GM23248 (cell line): ENCODE measurements around the gene PTCH1. TPM values are rescaled to one million over a fixed set of nuclear protein-coding genes. Genes with fewer than 3 reads are reported as not detected.

ENCODE experiments used
- DNase-seq: peaks from one replicate; pipeline ENCODE4 v3.0.0-alpha.2; 2015
- H2AFZ ChIP-seq: fragments of 200-600 bp; sonication (generic); 2 replicates; pipeline ENCODE4 v1.6.1; 2016; ENCODE audit warnings: antibody characterized with exemption
- H3F3A ChIP-seq: fragments of 200-600 bp; sonication (generic); 2 replicates; pipeline ENCODE4 v1.6.1; 2016; ENCODE audit warnings: mild to moderate bottlenecking, antibody characterized with exemption, mixed run types; ENCODE audit not compliant: insufficient read depth
- H3K27ac ChIP-seq: fragments of 200-600 bp; sonication (generic); 2 replicates; pipeline ENCODE4 v1.5.1; 2016; ENCODE audit warnings: mild to moderate bottlenecking
- H3K27me3 ChIP-seq: fragments of 200-600 bp; sonication (generic); replicated peaks from 2 replicates; pipeline ENCODE4 v1.6.1; 2016; ENCODE audit warnings: mild to moderate bottlenecking; ENCODE audit not compliant: insufficient read depth
- H3K36me3 ChIP-seq: fragments of 200-600 bp; sonication (generic); 2 replicates; pipeline ENCODE4 v1.6.1; 2016; ENCODE audit warnings: low read depth, mild to moderate bottlenecking
- H3K4me1 ChIP-seq: fragments of 200-600 bp; sonication (generic); 2 replicates; pipeline ENCODE4 v1.6.1; 2016; ENCODE audit warnings: mild to moderate bottlenecking; ENCODE audit not compliant: insufficient read depth
- H3K4me2 ChIP-seq: fragments of 200-600 bp; sonication (generic); one replicate; pipeline ENCODE4 v1.6.1; 2016; ENCODE audit warnings: mild to moderate bottlenecking; ENCODE audit not compliant: unreplicated experiment
- H3K4me3 ChIP-seq: fragments of 200-600 bp; sonication (generic); 2 replicates; pipeline ENCODE4 v1.5.1; 2016; ENCODE audit warnings: mild to moderate bottlenecking
- H3K79me2 ChIP-seq: fragments of 200-600 bp; sonication (generic); 2 replicates; pipeline ENCODE4 v1.6.1; 2016; ENCODE audit warnings: mild to moderate bottlenecking; ENCODE audit not compliant: insufficient read depth
- H3K9ac ChIP-seq: fragments of 200-600 bp; sonication (generic); 2 replicates; pipeline ENCODE4 v1.6.1; 2016; ENCODE audit warnings: mild to moderate bottlenecking
- H3K9me2 ChIP-seq: fragments of 200-600 bp; sonication (generic); 2 replicates; pipeline ENCODE4 v1.6.1; 2016; ENCODE audit warnings: mixed run types, mild to moderate bottlenecking, moderate library complexity; ENCODE audit not compliant: insufficient read depth
- H3K9me3 ChIP-seq: fragments of 200-600 bp; sonication (generic); one replicate; pipeline ENCODE4 v1.6.1; 2017; ENCODE audit warnings: low read depth
- H4K20me1 ChIP-seq: fragments of 200-600 bp; sonication (generic); 2 replicates; pipeline ENCODE4 v1.6.0; 2016; ENCODE audit not compliant: insufficient read depth
- EZH2 ChIP-seq: fragments of 200-600 bp; sonication (generic); IDR thresholded peaks from 2 replicates; pipeline ENCODE4 v1.6.1; 2018; ENCODE audit warnings: antibody characterized with exemption, mild to moderate bottlenecking; ENCODE audit not compliant: insufficient read depth, poor library complexity, severe bottlenecking
- EZH2phosphoT487 ChIP-seq: fragments of 200-600 bp; sonication (generic); IDR thresholded peaks from 2 replicates; pipeline ENCODE4 v1.6.1; 2018; ENCODE audit warnings: antibody characterized with exemption, moderate library complexity, mild to moderate bottlenecking, low read depth; ENCODE audit not compliant: insufficient read depth
- WGBS, 2 experiments: methylation state at CpG; one replicate each; pipeline ENCODE4 v1.1.6; 2015 to 2017; ENCODE audit warnings: low lambda C conversion rate in 2 of 2, low coverage in 1 of 2; ENCODE audit errors: missing lambda C conversion rate in 2 of 2; 5-methylcytosine and 5-hydroxymethylcytosine counted together
- in situ Hi-C: fragments of 300-500 bp; cut with MboI; formaldehyde crosslinking; loops from 2 replicates; pipeline ENCODE4 v1.15.0; 2020
- polyA plus RNA-seq: library from polyadenylated mRNA; unstranded; fragments of >200 nt; fragmentation: Nextera tagmentation; extraction: Ambion mirVana; gene quantifications from 2 replicates; pipeline ENCODE4 v1.2.1, GENCODE V29; 2016
- total RNA-seq: library from RNA; depleted of rRNA; stranded (reverse); fragments of >200 nt; shearing (Covaris generic); gene quantifications from 2 replicates; pipeline ENCODE4 v1.2.3, GENCODE V29; 2014

Gene PTCH1
- total and polyA plus RNA-seq, 2 experiments from 2014 or later = 3.8 to 7.3 TPM

DNA sequence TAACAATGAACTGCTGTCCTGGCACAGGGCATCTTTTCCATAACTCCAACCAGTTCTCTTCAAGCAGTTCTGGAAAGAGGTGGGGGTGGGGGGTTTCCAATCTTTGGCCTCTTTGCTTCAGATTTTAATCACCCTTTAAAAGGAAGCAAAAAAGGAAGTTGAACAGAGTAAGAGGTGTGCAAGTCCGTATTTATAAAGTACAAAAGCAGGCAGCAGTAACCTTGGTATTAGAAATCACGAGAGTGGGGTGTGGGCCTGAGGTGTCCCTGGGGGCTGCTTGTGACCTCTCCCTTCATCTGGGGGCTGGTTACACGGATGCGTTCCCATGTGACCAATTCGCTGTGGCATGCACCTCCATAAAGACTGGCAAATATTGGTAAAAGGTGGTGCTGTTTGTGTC, 70.5 kb downstream of the PTCH1 start:
- no peaks in the 10 kb centered on the region for H3K4me1 ChIP-seq
- H3F3A ChIP-seq = no peaks in the 10 kb centered on the region
- no peak overlapping the region for H3K4me2 ChIP-seq
- H3K9me3 ChIP-seq = no peaks in the 10 kb centered on the region
- no peak overlapping the region for H2AFZ ChIP-seq
- H3K36me3 ChIP-seq = no peaks in the 10 kb centered on the region; the same call in 1 of the 2 replicates
- H3K79me2 ChIP-seq = no peaks in the 10 kb centered on the region
- no peaks in the 10 kb centered on the region for H4K20me1 ChIP-seq
- in situ Hi-C loops = no loop called here
- 91 to 93% methylated on average over 5 of the region's 5 CpGs for WGBS, 2 experiments
- no peak overlapping the region for H3K9ac ChIP-seq
- no peak for TF ChIP-seq EZH2
- TF ChIP-seq EZH2phosphoT487 = no peak
- DNase-seq = no peak
- H3K27me3 ChIP-seq = no peaks in the 10 kb centered on the region
- H3K9me2 ChIP-seq = no peaks in the 10 kb centered on the region
- no peak overlapping the region for H3K27ac ChIP-seq
- no peak overlapping the region for H3K4me3 ChIP-seq

DNA sequence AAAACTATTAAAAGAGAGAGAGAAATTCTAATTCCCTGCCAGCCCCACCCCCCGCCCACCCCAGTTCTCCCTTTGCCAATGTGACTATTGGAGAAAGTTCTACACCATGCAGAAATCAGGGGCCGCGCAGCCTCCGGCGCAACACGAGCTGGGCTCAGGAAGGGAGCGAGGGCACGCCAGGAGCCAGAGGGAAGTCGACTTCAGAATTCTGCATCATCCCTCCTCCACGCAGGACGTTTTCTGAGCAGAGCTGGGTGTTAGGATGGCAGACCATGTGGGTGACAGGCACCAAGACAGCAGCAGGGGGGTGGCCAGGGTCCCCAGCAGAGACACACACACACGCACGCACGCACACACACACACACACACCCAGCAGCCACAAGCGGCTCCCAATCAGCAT, 72.6 kb downstream of the PTCH1 start:
- DNase-seq = no peak
- Histone ChIP-seq H2AFZ (no peak overlapping the region), H3K27me3 (no peaks in the 10 kb centered on the region), H3K4me3 (no peak overlapping the region), H3K79me2 (no peaks in the 10 kb centered on the region), H3K36me3 (no peaks in the 10 kb centered on the region; the same call in 1 of the 2 replicates), H3K27ac (no peak overlapping the region), H3K9me2 (no peaks in the 10 kb centered on the region), H3K4me2 (no peak overlapping the region), H4K20me1 (no peaks in the 10 kb centered on the region), H3K9ac (no peak overlapping the region), H3K4me1 (no peaks in the 10 kb centered on the region), H3K9me3 (no peaks in the 10 kb centered on the region), H3F3A (no peaks in the 10 kb centered on the region)
- 91 to 92% methylated on average over 14 to 15 of the region's 15 CpGs for WGBS, 2 experiments
- TF ChIP-seq EZH2phosphoT487 = no peak
- TF ChIP-seq EZH2 = no peak
- in situ Hi-C loops = no loop called here

DNA sequence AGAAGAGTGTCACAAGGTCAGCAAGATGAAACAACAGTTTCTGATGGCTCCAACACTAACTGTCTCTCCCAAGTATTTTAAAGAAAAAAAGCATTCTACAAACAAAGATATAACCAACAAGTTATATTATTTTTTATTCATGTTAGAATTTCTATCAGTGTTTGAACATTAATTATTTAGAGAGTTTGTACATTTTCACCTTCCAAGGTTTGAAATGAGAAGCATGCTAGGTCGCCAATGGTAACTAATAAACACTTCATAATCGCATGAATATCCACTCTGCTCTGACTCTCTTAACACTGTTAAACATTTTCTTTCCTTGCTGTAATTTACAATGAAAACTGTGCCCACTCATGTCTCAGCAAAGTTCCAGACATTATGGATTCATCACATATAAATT, 73.5 kb downstream of the PTCH1 start:
- H3F3A ChIP-seq = no peaks in the 10 kb centered on the region
- no peak overlapping the region for H3K4me3 ChIP-seq
- TF ChIP-seq EZH2phosphoT487 (no peak), EZH2 (no peak)
- H3K9ac ChIP-seq = no peak overlapping the region
- 45 to 55% methylated on average over 2 of the region's 2 CpGs for WGBS, 2 experiments
- H3K4me1 ChIP-seq = no peaks in the 10 kb centered on the region
- H3K79me2 ChIP-seq = no peaks in the 10 kb centered on the region
- in situ Hi-C loops = no loop called here
- H3K9me2 ChIP-seq = no peaks in the 10 kb centered on the region
- H3K4me2 ChIP-seq = no peak overlapping the region
- H3K27me3 ChIP-seq = no peaks in the 10 kb centered on the region
- H2AFZ ChIP-seq = no peak overlapping the region
- H3K27ac ChIP-seq = no peak overlapping the region
- H3K9me3 ChIP-seq = no peaks in the 10 kb centered on the region
- no peaks in the 10 kb centered on the region; the same call in 1 of the 2 replicates for H3K36me3 ChIP-seq
- DNase-seq = no peak
- no peaks in the 10 kb centered on the region for H4K20me1 ChIP-seq

- no peaks in the 10 kb centered on the region; the same call in 1 of the 2 replicates for H3K36me3 ChIP-seq
- no peak overlapping the region for H3K4me3 ChIP-seq
- TF ChIP-seq EZH2 (no peak), EZH2phosphoT487 (no peak)
- H2AFZ ChIP-seq = no peak overlapping the region
- no peaks in the 10 kb centered on the region for H3K79me2 ChIP-seq
- H3K4me1 ChIP-seq = no peaks in the 10 kb centered on the region
- in situ Hi-C loops = no loop called here
- H4K20me1 ChIP-seq = no peaks in the 10 kb centered on the region
- H3K27ac ChIP-seq = no peak overlapping the region
- H3K4me2 ChIP-seq = no peak overlapping the region
- no peaks in the 10 kb centered on the region for H3K9me3 ChIP-seq
- H3K27me3 ChIP-seq = no peaks in the 10 kb centered on the region
- no peak overlapping the region for H3K9ac ChIP-seq
- H3F3A ChIP-seq = no peaks in the 10 kb centered on the region
- DNase-seq = no peak
- H3K9me2 ChIP-seq = no peaks in the 10 kb centered on the region
- WGBS, 2 experiments = 83 to 90% methylated on average over 9 of the region's 9 CpGs
Observed at GRCh38 chr9:95441081-95441480, 75.7 kb downstream of the PTCH1 start.

DNA sequence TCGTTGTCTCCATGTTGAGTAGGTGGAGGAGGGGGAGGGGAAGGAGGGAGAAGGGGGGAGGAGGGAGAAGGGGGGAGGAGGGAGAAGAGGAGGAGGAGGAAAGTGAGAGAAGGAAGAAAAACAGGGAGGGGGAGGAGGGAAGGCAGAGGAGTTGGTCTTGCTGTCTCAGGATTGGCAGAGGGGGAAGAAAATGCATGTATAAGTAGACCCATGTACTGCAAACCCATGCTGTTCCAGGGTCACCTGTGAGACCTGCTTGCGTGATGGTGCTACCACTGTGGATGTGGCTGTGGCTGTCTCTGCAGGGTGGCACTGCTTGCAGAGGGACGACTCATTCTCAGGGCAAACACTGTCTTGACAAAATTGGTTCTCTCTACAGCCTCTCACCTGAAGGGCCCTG, 76.3 kb downstream of the PTCH1 start:
- Histone ChIP-seq H3K4me3 (no peak overlapping the region), H3K79me2 (no peaks in the 10 kb centered on the region), H3K27me3 (no peaks in the 10 kb centered on the region), H3K27ac (no peak overlapping the region), H4K20me1 (no peaks in the 10 kb centered on the region), H2AFZ (no peak overlapping the region), H3K4me2 (no peak overlapping the region), H3K9me2 (no peaks in the 10 kb centered on the region), H3K36me3 (no peaks in the 10 kb centered on the region; the same call in 1 of the 2 replicates), H3K4me1 (no peaks in the 10 kb centered on the region), H3F3A (no peaks in the 10 kb centered on the region), H3K9ac (no peak overlapping the region), H3K9me3 (no peaks in the 10 kb centered on the region)
- 68 to 69% methylated on average over 3 of the region's 3 CpGs for WGBS, 2 experiments
- TF ChIP-seq EZH2phosphoT487 (no peak), EZH2 (no peak)
- in situ Hi-C loops = no loop called here
- DNase-seq = no peak
